H1 (cell line): ENCODE measurements around the gene KCNG3. TPM values are rescaled to one million over a fixed set of nuclear protein-coding genes. Genes with fewer than 3 reads are reported as not detected.

Experiments used
- ATF2 ChIP-seq: IDR thresholded peaks from 2 replicates; pipeline ENCODE4 v1.6.1; 2012; ENCODE audit warnings: low read length, inconsistent platforms
- CEBPB ChIP-seq: IDR thresholded peaks from 2 replicates; pipeline ENCODE4 v1.6.1; 2012; ENCODE audit warnings: low read depth, low read length
- CHD7 ChIP-seq: fragments of 300-600 bp; sonication (generic); IDR thresholded peaks from 2 replicates; pipeline ENCODE4 v1.7.1; 2012; ENCODE audit warnings: low read length, moderate library complexity, mild to moderate bottlenecking, inconsistent platforms; ENCODE audit not compliant: insufficient replicate concordance
- HDAC2 ChIP-seq, 2 experiments: fragments of 300-600 bp in 1 of 2; sonication (generic) in 1 of 2; IDR thresholded peaks; 2 replicates each; pipeline ENCODE4 v1.6.1; 2011 to 2012; ENCODE audit warnings: low read depth in 2 of 2, low read length in 2 of 2, mild to moderate bottlenecking in 2 of 2, moderate library complexity in 2 of 2, borderline replicate concordance in 1 of 2, inconsistent platforms in 1 of 2
- KDM5A ChIP-seq: fragments of 200-600 bp; IDR thresholded peaks from 2 replicates; pipeline ENCODE4 v1.7.1; 2012; ENCODE audit warnings: mild to moderate bottlenecking, low read length, inconsistent platforms, mixed read lengths
- RXRA ChIP-seq: IDR thresholded peaks from 2 replicates; pipeline ENCODE4 v1.6.1; 2011; ENCODE audit warnings: low read depth, mild to moderate bottlenecking, low read length, moderate library complexity; ENCODE audit not compliant: insufficient read depth
- SIN3A ChIP-seq, 2 experiments: IDR thresholded peaks in 1 of 2; conservative IDR thresholded peaks in 1 of 2; 2 replicates each; pipeline ENCODE4 v1.6.1; 2011 to 2012; ENCODE audit warnings: low read length in 2 of 2, improper control_type of control experiment in 1 of 2, low read depth in 1 of 2, mild to moderate bottlenecking in 1 of 2
- SIRT6 ChIP-seq: IDR thresholded peaks from one replicate; pipeline ENCODE4 v1.7.1; 2012; ENCODE audit warnings: low read length, inconsistent platforms
- TBP ChIP-seq: IDR thresholded peaks from 2 replicates; pipeline ENCODE4 v1.6.1; 2011; ENCODE audit warnings: low read depth, low read length, improper control_type of control experiment
- YY1 ChIP-seq: IDR thresholded peaks from 2 replicates; pipeline ENCODE4 v1.6.1; 2011; ENCODE audit warnings: low read depth, mild to moderate bottlenecking, low read length
- polyA plus RNA-seq, 7 experiments: library from polyadenylated mRNA; depleted of rRNA in 3 of 7; stranded (reverse) in 5 of 7; unstranded in 2 of 7; fragments of >200 nt in 5 of 7; fragments of 200-250 nt in 2 of 7; gene quantifications; 1 replicate in 5 of 7; 2 replicates in 1 of 7; 4 replicates in 1 of 7; pipeline versions ENCODE4 v1.2.1 to v1.2.3, GENCODE V29; 2011 to 2013; ENCODE audit warnings: missing spikeins in 2 of 7, mixed read lengths in 2 of 7
- total RNA-seq: library from RNA; stranded (reverse); fragmentation: NEBNext Ultra II Directional; extraction: Animal tissue kit (Norgen Biotek cat#: 25700); gene quantifications from 2 replicates; pipeline ENCODE4 v1.2.1, GENCODE V29; 2021

The KCNG3 gene
- total and polyA plus RNA-seq, 2 of the 8 experiments (the other 6 are each of a cell fraction or from before 2014, with no cell fraction given): 8.1 to 21.3 TPM

- TF ChIP-seq CHD7 (no peak), YY1 (no peak), SIN3A (conservative IDR thresholded peaks at IDR 0.05 in 1 of 2, IDR thresholded peaks at IDR 0.05 in 1 of 2; ENCODE audit: low read depth in 1 of 2, low read length in 2 of 2) (no peak), CEBPB (no peak), ATF2 (no peak), RXRA (no peak), TBP (no peak), KDM5A (no peak), HDAC2 (IDR thresholded peaks at IDR 0.05; ENCODE audit: borderline replicate concordance in 1 of 2, low read depth in 2 of 2, low read length in 2 of 2) (no peak), SIRT6 (no peak)
Observed at GRCh38 chr2:42470706-42471105, 23.1 kb downstream of the KCNG3 start (continued).
